ENCODE measurements around the gene S100P. TPM values are rescaled to one million over a fixed set of nuclear protein-coding genes. Genes with fewer than 3 reads are reported as not detected.

S100P gene
- total and polyA plus RNA-seq, 8 donors, result 2.3 to 85.0 (median 4.8) TPM

- intact Hi-C loops (cut with DNase I), result no loop called here
- Histone ChIP-seq H3K27ac (peak overlapping the region; percentile 84 to 89), H3K27me3 (no peaks in the 10 kb centered on the region), H3K4me1 (peaks cover 19 to 35% of the 10 kb centered on the region in 2 donors), H3K36me3 (no peaks in the 10 kb centered on the region), H3K9me3 (no peaks in the 10 kb centered on the region), H3K4me3 (peak overlapping the region; percentile 59 to 80)
- ATAC-seq (peak; percentile 82), DNase-seq (peak; percentile 89 to 98 (median 96))
- no peak for TF ChIP-seq CTCF (IDR thresholded peaks at IDR 0.05)
These were observed 19.8 kb upstream of the S100P start for GRCh38 chr4:6673660-6674499.

GRCh38 chr4:6674500-6675149 lies 19.1 kb upstream of the S100P start:
- intact Hi-C loops (cut with DNase I), result no loop called here
- H3K27ac ChIP-seq, result peak overlapping the region; percentile 84 to 89
- H3K36me3 ChIP-seq, result no peaks in the 10 kb centered on the region
- no peaks in the 10 kb centered on the region for H3K27me3 ChIP-seq
- ATAC-seq (peak; percentile 53), DNase-seq (no peak)
- peak overlapping the region; percentile 59 to 80 for H3K4me3 ChIP-seq
- TF ChIP-seq CTCF (IDR thresholded peaks at IDR 0.05), result peak in 1 of 2 donors; percentile 24
- H3K9me3 ChIP-seq, result no peaks in the 10 kb centered on the region
- peaks cover 19 to 35% of the 10 kb centered on the region in 2 donors for H3K4me1 ChIP-seq

- peak in 1 of 4 donors; percentile 69 for DNase-seq
- peak overlapping the region in 1 of 2 donors; percentile 2 for H3K4me3 ChIP-seq
- intact Hi-C loops (cut with DNase I), result no loop called here
These were observed 16.7 kb upstream of the S100P start for GRCh38 chr4:6676722-6677558.

GRCh38 chr4:6680372-6681034 lies 13.2 kb upstream of the S100P start:
- ATAC-seq (no peak), DNase-seq (no peak)
- Histone ChIP-seq H3K4me3 (no peak overlapping the region), H3K4me1 (peaks cover 9 to 27% of the 10 kb centered on the region in 2 donors), H3K27me3 (no peaks in the 10 kb centered on the region), H3K9me3 (no peaks in the 10 kb centered on the region), H3K36me3 (no peaks in the 10 kb centered on the region), H3K27ac (no peak overlapping the region)
- intact Hi-C loops (cut with DNase I), result no loop called here
- no peak for TF ChIP-seq CTCF (IDR thresholded peaks at IDR 0.05)

More at GRCh38 chr4:6676722-6677558, 16.7 kb upstream of the S100P start:
- Histone ChIP-seq H3K9me3 (no peaks in the 10 kb centered on the region), H3K4me1 (peaks cover 19 to 35% of the 10 kb centered on the region in 2 donors), H3K36me3 (no peaks in the 10 kb centered on the region), H3K27me3 (no peaks in the 10 kb centered on the region), H3K27ac (no peak overlapping the region)
- TF ChIP-seq CTCF (IDR thresholded peaks at IDR 0.05), result no peak
- peak; percentile 63 for ATAC-seq

Measured in left lung (tissue), 10 donors.